ENCODE measurements around the gene RAB42.

The RAB42 gene, protein sequence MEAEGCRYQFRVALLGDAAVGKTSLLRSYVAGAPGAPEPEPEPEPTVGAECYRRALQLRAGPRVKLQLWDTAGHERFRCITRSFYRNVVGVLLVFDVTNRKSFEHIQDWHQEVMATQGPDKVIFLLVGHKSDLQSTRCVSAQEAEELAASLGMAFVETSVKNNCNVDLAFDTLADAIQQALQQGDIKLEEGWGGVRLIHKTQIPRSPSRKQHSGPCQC

DNA sequence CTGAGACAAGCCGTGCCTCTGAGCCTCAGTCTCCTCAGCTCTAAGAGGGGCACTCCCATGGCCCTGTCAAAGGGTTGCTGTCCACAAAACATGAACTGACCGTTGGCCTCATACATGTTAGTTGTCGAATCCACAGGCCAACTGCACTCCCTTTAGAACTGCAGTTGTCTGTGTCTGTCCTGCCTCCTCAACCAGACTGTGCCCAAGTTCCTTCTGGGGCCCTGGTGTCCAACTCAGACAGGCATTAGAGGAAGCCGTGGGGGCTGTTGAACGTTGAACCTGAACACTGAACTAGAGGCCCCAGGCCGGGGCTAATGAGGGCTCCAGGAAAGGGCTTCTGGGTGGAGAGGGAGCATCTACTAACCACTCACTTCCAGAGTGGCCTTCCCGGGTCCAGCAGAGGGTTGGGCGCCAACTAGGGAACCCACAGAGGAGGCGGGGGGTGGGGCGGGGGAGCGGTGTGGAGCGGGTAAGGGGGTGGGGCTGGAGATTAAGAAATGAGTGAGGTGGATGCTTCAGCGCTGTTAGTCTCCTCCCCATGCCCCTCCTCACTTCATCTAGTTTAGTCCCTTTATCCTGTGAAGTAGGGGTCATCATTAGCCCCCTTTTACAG lies at the start of gene RAB42:
TSS of gene RAB42 (plus strand) at position 558 of the 613 bp plus-strand sequence. CDS start 247 bp downstream, outside the sequence.
- in situ Hi-C loops (cut with MboI; ENCODE audit: low pct_unique_long_range_greater_than_20kb, low sequenced_read_pairs, unreplicated experiment) = no loop called here
- DNase-seq (ENCODE audit: low spot score) = peak; percentile 51
- TF ChIP-seq, protein P1, sequence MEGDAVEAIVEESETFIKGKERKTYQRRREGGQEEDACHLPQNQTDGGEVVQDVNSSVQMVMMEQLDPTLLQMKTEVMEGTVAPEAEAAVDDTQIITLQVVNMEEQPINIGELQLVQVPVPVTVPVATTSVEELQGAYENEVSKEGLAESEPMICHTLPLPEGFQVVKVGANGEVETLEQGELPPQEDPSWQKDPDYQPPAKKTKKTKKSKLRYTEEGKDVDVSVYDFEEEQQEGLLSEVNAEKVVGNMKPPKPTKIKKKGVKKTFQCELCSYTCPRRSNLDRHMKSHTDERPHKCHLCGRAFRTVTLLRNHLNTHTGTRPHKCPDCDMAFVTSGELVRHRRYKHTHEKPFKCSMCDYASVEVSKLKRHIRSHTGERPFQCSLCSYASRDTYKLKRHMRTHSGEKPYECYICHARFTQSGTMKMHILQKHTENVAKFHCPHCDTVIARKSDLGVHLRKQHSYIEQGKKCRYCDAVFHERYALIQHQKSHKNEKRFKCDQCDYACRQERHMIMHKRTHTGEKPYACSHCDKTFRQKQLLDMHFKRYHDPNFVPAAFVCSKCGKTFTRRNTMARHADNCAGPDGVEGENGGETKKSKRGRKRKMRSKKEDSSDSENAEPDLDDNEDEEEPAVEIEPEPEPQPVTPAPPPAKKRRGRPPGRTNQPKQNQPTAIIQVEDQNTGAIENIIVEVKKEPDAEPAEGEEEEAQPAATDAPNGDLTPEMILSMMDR (IDR thresholded peaks at IDR 0.05; ENCODE audit: extremely low read depth, insufficient read depth, missing control alignments) = no peak

DNA sequence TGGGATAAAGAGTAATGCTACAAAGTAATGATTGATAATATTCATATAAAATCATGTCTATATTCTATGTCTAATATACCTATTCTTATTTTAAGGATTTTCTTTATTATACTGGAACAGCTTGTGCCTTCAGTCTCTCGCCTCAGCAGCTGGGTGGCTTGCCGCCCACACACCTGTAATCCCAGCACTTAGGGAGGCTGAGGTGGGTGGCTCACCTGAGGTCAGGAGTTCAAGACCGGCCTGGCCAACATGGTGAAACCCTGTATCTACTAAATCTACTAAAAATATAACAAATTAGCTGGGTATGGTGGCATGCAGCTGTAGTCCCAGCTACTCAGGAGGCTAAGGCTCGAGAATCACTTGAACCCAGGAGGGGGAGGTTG lies 46.8 kb upstream of the RAB42 start:
- DNase-seq (ENCODE audit: low spot score) = no peak
- in situ Hi-C loops (cut with MboI; ENCODE audit: low pct_unique_long_range_greater_than_20kb, low sequenced_read_pairs, unreplicated experiment) = no loop called here
- TF ChIP-seq, protein P1 (IDR thresholded peaks at IDR 0.05; ENCODE audit: extremely low read depth, insufficient read depth, missing control alignments) = no peak

DNA sequence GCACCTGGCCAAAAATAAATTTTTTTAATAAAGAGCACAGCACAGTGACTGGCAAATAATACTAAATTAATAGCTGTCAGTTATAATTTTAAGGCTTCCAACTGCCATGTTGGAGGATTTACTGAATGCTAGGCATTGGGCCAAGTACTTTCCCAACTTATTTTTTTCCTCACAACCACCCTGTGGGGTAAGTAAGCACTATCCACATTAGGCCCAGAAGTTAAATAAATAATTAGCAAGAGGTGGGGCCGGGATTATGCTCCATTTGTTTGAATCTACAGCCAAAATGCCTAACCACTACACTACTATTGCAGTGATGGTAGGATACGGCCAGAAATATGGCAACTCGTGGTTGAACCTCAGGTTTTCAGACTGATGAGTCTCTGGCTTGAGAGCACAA lies 43.7 kb upstream of the RAB42 start:
- in situ Hi-C loops (cut with MboI; ENCODE audit: low pct_unique_long_range_greater_than_20kb, low sequenced_read_pairs, unreplicated experiment) = no loop called here
- no peak for DNase-seq (ENCODE audit: low spot score)
- TF ChIP-seq, protein P1 (IDR thresholded peaks at IDR 0.05; ENCODE audit: extremely low read depth, insufficient read depth, missing control alignments) = no peak

- TF ChIP-seq, protein P1 (IDR thresholded peaks at IDR 0.05; ENCODE audit: extremely low read depth, insufficient read depth, missing control alignments) = no peak
- DNase-seq (ENCODE audit: low spot score) = no peak
These were observed 40.7 kb upstream of the RAB42 start for GRCh38 chr1:28551381-28551780.

GRCh38 chr1:28552758-28553663 lies 39.1 kb upstream of the RAB42 start, which contains the start of gene TRNAU1AP:
TSS of gene TRNAU1AP (plus strand) at chr1:28553085. CDS start at chr1:28553111, 26 bp downstream.
- in situ Hi-C loops (cut with MboI; ENCODE audit: low pct_unique_long_range_greater_than_20kb, low sequenced_read_pairs, unreplicated experiment) = no loop called here
- peak; percentile 98 for DNase-seq (ENCODE audit: low spot score)
- TF ChIP-seq, protein P1 (IDR thresholded peaks at IDR 0.05; ENCODE audit: extremely low read depth, insufficient read depth, missing control alignments) = no peak

More at GRCh38 chr1:28551381-28551780, 40.7 kb upstream of the RAB42 start:
- in situ Hi-C loops (cut with MboI; ENCODE audit: low pct_unique_long_range_greater_than_20kb, low sequenced_read_pairs, unreplicated experiment) = no loop called here

DNA sequence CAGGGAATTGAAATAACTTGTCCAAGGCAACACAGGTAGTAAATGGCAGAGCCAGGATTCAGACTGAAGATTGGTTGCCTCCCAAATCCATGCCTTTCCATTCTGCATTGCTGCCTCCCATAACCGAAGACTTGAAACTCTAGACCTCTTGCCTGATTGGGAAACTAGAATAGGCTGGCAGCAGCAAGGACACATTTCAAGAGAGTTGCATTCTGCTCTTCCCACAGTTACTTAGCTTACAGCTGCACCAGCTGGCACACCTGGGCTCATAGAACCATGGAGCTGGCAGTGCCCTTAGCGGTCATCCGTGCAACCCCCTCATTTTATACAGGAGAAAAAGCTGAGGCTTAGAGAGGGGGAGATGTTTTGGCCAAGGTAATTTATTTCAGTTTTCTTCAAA lies 31.2 kb upstream of the RAB42 start:
- no peak for DNase-seq (ENCODE audit: low spot score)
- TF ChIP-seq, protein P1 (IDR thresholded peaks at IDR 0.05; ENCODE audit: extremely low read depth, insufficient read depth, missing control alignments) = no peak

More for the DNA sequence above, 31.2 kb upstream of the RAB42 start:
- in situ Hi-C loops (cut with MboI; ENCODE audit: low pct_unique_long_range_greater_than_20kb, low sequenced_read_pairs, unreplicated experiment) = no loop called here

Data from GM13977 (cell line).